Measurements from ENCODE around the gene RFTN1. TPM values are rescaled to one million over a fixed set of nuclear protein-coding genes. Genes with fewer than 3 reads are reported as not detected.

RFTN1 gene
- total RNA-seq, 4 donors from 2014 or later, result 42.4 to 94.4 (median 62.5) TPM

- ATAC-seq (ENCODE audit: low FRiP score) (no peak), DNase-seq (ENCODE audit: low spot score) (no peak)
- no peak for TF ChIP-seq CTCF (IDR thresholded peaks at IDR 0.05)
Observed at GRCh38 chr3:16423298-16423697, 90.2 kb downstream of the RFTN1 start.

GRCh38 chr3:16419640-16420241 is 93.8 kb downstream of the RFTN1 start:
- no peak for TF ChIP-seq CTCF (IDR thresholded peaks at IDR 0.05)
- no peak for DNase-seq (ENCODE audit: low spot score)
- ATAC-seq (ENCODE audit: low FRiP score), result peak; percentile 55

DNA sequence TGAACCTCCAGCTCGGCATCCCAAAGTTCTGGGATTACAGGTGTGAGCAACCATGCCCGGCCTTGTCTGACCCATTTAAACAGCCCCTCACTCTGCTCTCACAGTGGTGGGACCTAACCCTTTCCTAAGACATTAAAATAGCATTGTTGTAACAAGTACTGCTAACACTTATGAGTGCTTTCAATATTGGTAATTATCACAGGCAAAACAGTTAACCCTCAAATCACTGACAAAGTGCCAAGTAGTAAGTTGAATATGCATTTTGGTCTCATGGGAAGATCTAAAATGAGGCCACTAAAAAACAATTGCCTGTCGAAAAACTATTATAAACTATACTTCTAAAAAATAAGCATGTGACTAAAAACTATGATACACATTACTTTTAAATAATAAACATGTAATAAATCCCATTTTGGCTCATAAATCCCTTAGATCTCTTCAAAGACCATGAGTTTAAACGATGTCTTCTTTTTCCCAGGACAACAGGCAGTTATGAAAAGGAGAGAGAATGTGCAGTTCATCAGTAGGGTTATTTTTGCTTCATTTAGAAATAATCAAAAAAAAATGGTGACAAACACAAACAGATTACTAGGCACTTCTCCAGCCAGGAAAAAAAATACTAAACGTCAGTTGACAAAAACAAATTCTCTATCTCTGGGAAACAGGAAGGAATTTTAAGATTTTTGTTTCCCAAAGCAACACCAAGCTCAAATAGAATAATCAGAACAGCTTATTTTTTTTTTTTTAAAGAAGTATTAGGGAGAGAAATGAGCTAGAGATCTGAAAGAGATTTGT is 95.4 kb downstream of the RFTN1 start:
- ATAC-seq (ENCODE audit: low FRiP score), result no peak
- no peak for DNase-seq (ENCODE audit: low spot score)
- no peak for TF ChIP-seq CTCF (IDR thresholded peaks at IDR 0.05)

DNA sequence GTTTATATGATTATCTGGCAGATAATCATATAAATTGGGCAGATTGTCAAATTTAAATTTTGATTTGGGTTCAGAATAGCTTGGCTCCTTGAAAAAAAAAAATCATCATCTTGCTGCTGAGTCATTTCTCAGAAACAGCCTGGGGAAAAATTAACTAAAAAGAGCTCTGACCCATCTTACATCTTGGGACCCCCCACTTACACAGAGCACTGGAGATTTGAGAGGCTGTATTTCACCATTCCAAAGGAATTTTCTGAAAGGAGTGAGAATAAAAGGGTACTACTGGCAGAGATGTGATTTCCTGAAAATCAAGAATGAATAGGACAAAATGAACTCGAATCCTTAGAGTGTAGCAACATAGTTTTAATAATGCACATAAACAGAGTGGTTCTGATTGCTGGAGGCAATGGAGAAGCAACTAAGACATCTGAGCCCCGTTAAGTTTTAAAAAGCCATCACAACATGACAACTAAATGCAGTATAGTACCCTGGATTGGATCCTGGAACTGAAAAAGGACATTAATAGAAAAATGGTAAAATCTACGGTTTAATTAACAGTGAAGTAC is 97.5 kb downstream of the RFTN1 start:
- TF ChIP-seq CTCF (IDR thresholded peaks at IDR 0.05), result no peak
- DNase-seq (ENCODE audit: low spot score) (no peak), ATAC-seq (ENCODE audit: low FRiP score) (peak; percentile 57)

- DNase-seq (ENCODE audit: low spot score) (no peak), ATAC-seq (ENCODE audit: low FRiP score) (no peak)
- no peak for TF ChIP-seq CTCF (IDR thresholded peaks at IDR 0.05)
Observed at GRCh38 chr3:16413321-16413720, 100.2 kb downstream of the RFTN1 start.

DNA sequence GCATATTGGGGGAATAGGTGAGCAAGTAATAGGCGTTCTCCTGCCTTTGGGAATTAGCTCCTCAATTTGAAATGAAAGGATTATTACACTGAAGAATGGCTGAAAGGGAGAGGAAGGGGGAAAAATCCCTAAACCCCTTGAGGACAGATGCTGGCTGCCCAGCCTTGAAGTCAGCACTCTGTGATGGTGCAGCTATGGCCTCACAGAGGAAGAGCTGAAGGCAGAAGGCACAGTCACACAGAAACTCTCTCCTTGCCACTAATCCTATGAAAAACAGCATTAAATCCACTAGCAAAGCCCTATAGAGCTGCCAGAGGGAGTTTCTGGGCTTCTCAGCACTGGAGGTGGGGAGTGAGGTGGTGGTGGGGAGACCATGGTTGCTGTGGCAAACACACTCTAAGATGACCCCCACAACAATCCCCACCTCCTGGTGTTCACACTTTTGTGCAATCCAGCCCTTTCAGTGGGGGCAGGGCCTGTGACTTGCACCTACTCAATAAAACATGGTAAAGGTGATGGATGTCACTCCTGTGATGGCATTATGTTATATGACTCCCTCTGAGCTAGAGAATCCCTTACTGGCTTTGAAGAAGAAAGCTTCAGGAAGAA is 101.2 kb downstream of the RFTN1 start:
- no peak for ATAC-seq (ENCODE audit: low FRiP score)
- no peak for TF ChIP-seq CTCF (IDR thresholded peaks at IDR 0.05)

More for the DNA sequence above, 101.2 kb downstream of the RFTN1 start:
- DNase-seq (ENCODE audit: low spot score), result no peak
